HG02938 (cell line): Measurements from ENCODE around the gene PSMG1.

Experiments
- ATAC-seq: cut with Tn5 transposase; IDR thresholded peaks from one replicate; pipeline ENCODE4 v1.9.1; 2021; ENCODE audit warnings: mild to moderate bottlenecking, moderate library complexity; ENCODE audit not compliant: unreplicated experiment

PSMG1 gene

GRCh38 chr21:39125752-39126485 lies 57.3 kb downstream of the PSMG1 start:
- no peak for ATAC-seq
